ENCODE measurements around the gene SCG5. TPM values are rescaled to one million over a fixed set of nuclear protein-coding genes. Genes with fewer than 3 reads are reported as not detected.
A peak's percentile ranks its signal among the peaks of the same experiment; 100 is the strongest.

The SCG5 gene
- total RNA-seq, 1 donor from 2014 or later = 12.1 TPM

DNA sequence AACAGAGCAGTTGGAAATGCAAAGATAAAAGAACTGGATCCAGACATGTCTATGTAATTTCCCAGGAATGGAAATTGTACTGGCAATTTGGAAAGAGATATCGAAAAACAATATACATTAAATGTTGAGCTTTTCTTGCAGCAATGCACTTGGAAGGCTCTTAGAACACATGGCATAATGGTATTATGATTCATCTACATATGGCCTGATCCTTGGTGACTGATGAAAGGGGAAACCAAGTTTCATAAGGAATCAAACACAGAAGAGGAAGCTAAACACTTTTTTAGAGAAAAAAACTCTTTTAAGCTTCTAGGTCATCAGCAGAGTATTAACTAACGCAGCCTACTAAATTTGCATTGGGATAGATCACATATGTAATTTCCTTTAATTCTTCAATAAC lies 63.9 kb downstream of the SCG5 start:
- Histone ChIP-seq H3K36me3 (ENCODE audit: insufficient read depth, low read length) (no peaks in the 10 kb centered on the region), H3K79me2 (ENCODE audit: insufficient read depth, low read length) (no peaks in the 10 kb centered on the region), H3K9ac (ENCODE audit: low read length) (no peak overlapping the region), H3K4me2 (ENCODE audit: low read length) (peak overlapping the region; percentile 63), H3K9me3 (ENCODE audit: insufficient read depth, low read depth, low read length) (no peaks in the 10 kb centered on the region), H3K4me1 (ENCODE audit: insufficient read depth, low read length) (peaks cover 42% of the 10 kb centered on the region), H2AFZ (ENCODE audit: low read depth, low read length) (no peak overlapping the region), H4K20me1 (ENCODE audit: insufficient read depth, low read length) (no peaks in the 10 kb centered on the region), H3K4me3 (ENCODE audit: insufficient read depth, low read depth, low read length) (no peak overlapping the region), H3K27me3 (ENCODE audit: insufficient read depth, low read length) (no peaks in the 10 kb centered on the region), H3K27ac (ENCODE audit: low read depth, low read length) (peak overlapping the region; percentile 61)
- Mint-ChIP-seq H3K4me1 (ENCODE audit: low read depth, unreplicated experiment) (peaks cover 33% of the 10 kb centered on the region), H3K36me3 (ENCODE audit: low read depth, unreplicated experiment) (no peaks in the 10 kb centered on the region), H3K27me3 (ENCODE audit: low read depth, unreplicated experiment) (peaks cover 9% of the 10 kb centered on the region), H3K9me3 (ENCODE audit: unreplicated experiment) (no peaks in the 10 kb centered on the region), H3K27ac (ENCODE audit: unreplicated experiment) (peak overlapping the region; percentile 35), H3K4me3 (ENCODE audit: unreplicated experiment) (no peak overlapping the region)
- FAIRE-seq = no peak
- no peak for TF ChIP-seq EZH2 (IDR thresholded peaks at IDR 0.05; ENCODE audit: insufficient read depth, low read length)
- TF ChIP-seq, protein P1, sequence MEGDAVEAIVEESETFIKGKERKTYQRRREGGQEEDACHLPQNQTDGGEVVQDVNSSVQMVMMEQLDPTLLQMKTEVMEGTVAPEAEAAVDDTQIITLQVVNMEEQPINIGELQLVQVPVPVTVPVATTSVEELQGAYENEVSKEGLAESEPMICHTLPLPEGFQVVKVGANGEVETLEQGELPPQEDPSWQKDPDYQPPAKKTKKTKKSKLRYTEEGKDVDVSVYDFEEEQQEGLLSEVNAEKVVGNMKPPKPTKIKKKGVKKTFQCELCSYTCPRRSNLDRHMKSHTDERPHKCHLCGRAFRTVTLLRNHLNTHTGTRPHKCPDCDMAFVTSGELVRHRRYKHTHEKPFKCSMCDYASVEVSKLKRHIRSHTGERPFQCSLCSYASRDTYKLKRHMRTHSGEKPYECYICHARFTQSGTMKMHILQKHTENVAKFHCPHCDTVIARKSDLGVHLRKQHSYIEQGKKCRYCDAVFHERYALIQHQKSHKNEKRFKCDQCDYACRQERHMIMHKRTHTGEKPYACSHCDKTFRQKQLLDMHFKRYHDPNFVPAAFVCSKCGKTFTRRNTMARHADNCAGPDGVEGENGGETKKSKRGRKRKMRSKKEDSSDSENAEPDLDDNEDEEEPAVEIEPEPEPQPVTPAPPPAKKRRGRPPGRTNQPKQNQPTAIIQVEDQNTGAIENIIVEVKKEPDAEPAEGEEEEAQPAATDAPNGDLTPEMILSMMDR (IDR thresholded peaks at IDR 0.05; ENCODE audit: insufficient read depth, low read depth, low read length) = no peak
- no peak for DNase-seq (ENCODE audit: low read depth)

DNA sequence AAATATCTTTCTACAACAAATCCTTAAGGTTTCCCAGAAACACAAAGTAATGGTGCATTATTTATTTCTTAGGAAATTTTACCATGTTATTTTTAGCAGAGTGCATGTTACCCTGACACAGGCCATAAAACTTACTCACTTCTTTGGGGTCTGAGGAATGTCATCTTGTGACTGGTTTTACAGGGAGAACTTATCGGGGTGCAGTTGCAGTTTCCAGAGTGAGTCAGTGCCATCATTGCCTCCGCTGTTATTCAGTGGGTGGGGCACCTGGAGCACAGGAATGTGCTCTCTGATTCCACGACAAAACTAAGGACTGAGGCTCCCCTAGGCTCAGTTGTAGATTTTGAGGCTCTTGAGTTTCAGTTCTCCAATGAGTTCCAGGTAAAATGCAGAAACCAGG lies 65.2 kb downstream of the SCG5 start:
- peak overlapping the region; percentile 63 for H3K4me2 ChIP-seq (ENCODE audit: low read length)
- no peaks in the 10 kb centered on the region for H3K79me2 ChIP-seq (ENCODE audit: insufficient read depth, low read length)
- Mint-ChIP-seq H3K27me3 (ENCODE audit: low read depth, unreplicated experiment) (peaks cover 9% of the 10 kb centered on the region), H3K36me3 (ENCODE audit: low read depth, unreplicated experiment) (no peaks in the 10 kb centered on the region), H3K27ac (ENCODE audit: unreplicated experiment) (no peak overlapping the region), H3K9me3 (ENCODE audit: unreplicated experiment) (no peaks in the 10 kb centered on the region), H3K4me1 (ENCODE audit: low read depth, unreplicated experiment) (peaks cover 33% of the 10 kb centered on the region), H3K4me3 (ENCODE audit: unreplicated experiment) (no peak overlapping the region)
- peak overlapping the region; percentile 61 for H3K27ac ChIP-seq (ENCODE audit: low read depth, low read length)
- no peak for TF ChIP-seq EZH2 (IDR thresholded peaks at IDR 0.05; ENCODE audit: insufficient read depth, low read length)
- TF ChIP-seq, protein P1 (IDR thresholded peaks at IDR 0.05; ENCODE audit: insufficient read depth, low read depth, low read length) = no peak
- H3K27me3 ChIP-seq (ENCODE audit: insufficient read depth, low read length) = no peaks in the 10 kb centered on the region
- H3K9ac ChIP-seq (ENCODE audit: low read length) = peak overlapping the region; percentile 52
- no peaks in the 10 kb centered on the region for H3K36me3 ChIP-seq (ENCODE audit: insufficient read depth, low read length)
- no peaks in the 10 kb centered on the region for H4K20me1 ChIP-seq (ENCODE audit: insufficient read depth, low read length)
- no peak overlapping the region for H3K4me3 ChIP-seq (ENCODE audit: insufficient read depth, low read depth, low read length)
- DNase-seq (ENCODE audit: low read depth) = peak; percentile 81
- peaks cover 38% of the 10 kb centered on the region for H3K4me1 ChIP-seq (ENCODE audit: insufficient read depth, low read length)
- FAIRE-seq = peak; percentile 34
- H3K9me3 ChIP-seq (ENCODE audit: insufficient read depth, low read depth, low read length) = no peaks in the 10 kb centered on the region
- no peak overlapping the region for H2AFZ ChIP-seq (ENCODE audit: low read depth, low read length)

DNA sequence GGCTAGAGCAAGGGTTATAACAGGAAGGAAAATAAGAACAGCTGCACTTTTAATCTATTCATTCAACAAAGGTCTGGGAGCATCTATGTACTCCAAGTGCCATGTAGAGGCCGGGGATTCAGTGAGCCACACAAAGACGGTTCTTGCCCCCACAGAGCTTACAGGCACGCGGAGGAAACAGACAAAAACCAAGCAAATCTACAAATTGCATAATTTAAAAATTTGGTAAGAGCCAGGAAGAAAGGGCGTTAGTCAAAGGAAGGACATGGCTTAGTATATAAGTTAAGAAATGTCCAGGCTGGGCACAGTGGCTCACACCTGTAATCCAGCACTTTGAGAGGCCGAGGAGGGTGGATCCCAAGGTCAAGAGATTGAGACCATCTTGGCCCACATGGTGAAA lies 65.9 kb downstream of the SCG5 start:
- H3K79me2 ChIP-seq (ENCODE audit: insufficient read depth, low read length) = no peaks in the 10 kb centered on the region
- Mint-ChIP-seq H3K27me3 (ENCODE audit: low read depth, unreplicated experiment) (peaks cover 9% of the 10 kb centered on the region), H3K4me3 (ENCODE audit: unreplicated experiment) (no peak overlapping the region), H3K9me3 (ENCODE audit: unreplicated experiment) (no peaks in the 10 kb centered on the region), H3K36me3 (ENCODE audit: low read depth, unreplicated experiment) (no peaks in the 10 kb centered on the region), H3K4me1 (ENCODE audit: low read depth, unreplicated experiment) (peaks cover 33% of the 10 kb centered on the region), H3K27ac (ENCODE audit: unreplicated experiment) (no peak overlapping the region)
- no peak overlapping the region for H3K4me2 ChIP-seq (ENCODE audit: low read length)
- TF ChIP-seq, protein P1 (IDR thresholded peaks at IDR 0.05; ENCODE audit: insufficient read depth, low read depth, low read length) = no peak
- TF ChIP-seq EZH2 (IDR thresholded peaks at IDR 0.05; ENCODE audit: insufficient read depth, low read length) = no peak
- no peaks in the 10 kb centered on the region for H4K20me1 ChIP-seq (ENCODE audit: insufficient read depth, low read length)
- FAIRE-seq = no peak
- H3K36me3 ChIP-seq (ENCODE audit: insufficient read depth, low read length) = no peaks in the 10 kb centered on the region
- H3K27ac ChIP-seq (ENCODE audit: low read depth, low read length) = no peak overlapping the region
- H3K9ac ChIP-seq (ENCODE audit: low read length) = no peak overlapping the region
- H3K27me3 ChIP-seq (ENCODE audit: insufficient read depth, low read length) = no peaks in the 10 kb centered on the region
- H3K4me1 ChIP-seq (ENCODE audit: insufficient read depth, low read length) = peaks cover 34% of the 10 kb centered on the region
- H2AFZ ChIP-seq (ENCODE audit: low read depth, low read length) = no peak overlapping the region
- DNase-seq (ENCODE audit: low read depth) = no peak
- no peaks in the 10 kb centered on the region for H3K9me3 ChIP-seq (ENCODE audit: insufficient read depth, low read depth, low read length)
- H3K4me3 ChIP-seq (ENCODE audit: insufficient read depth, low read depth, low read length) = no peak overlapping the region

Data from astrocyte (in vitro differentiated cells and primary cell).